GM10847 (cell line): ENCODE data around the gene MPZL1.

Experiments used
- POLR2A ChIP-seq: IDR thresholded peaks from 2 replicates; pipeline ENCODE4 v1.6.1; 2011; ENCODE audit not compliant: insufficient read length; ENCODE audit errors: extremely low read depth

The MPZL1 gene

DNA sequence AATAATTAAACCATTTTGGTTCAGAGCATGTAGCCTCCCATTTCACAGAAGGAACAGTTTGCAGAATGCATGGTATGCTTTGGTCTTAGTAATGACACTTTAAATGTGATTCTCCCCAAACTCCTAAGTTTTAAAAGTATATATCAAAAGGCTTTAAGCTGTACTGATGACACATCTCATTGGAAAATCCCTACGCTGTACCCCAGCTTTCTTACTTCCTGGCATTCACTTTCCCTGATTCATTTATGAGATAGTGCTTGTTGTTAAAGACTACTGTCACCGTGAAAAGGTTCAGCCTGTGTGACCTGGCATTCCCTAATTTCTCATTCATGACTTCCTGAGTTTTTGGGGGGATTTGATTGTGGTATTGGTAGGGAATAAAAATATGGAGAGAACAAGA, 53.4 kb downstream of the MPZL1 start:
- no peak for TF ChIP-seq POLR2A

GRCh38 chr1:167776151-167776550, 54.4 kb downstream of the MPZL1 start:
- TF ChIP-seq POLR2A: no peak

DNA sequence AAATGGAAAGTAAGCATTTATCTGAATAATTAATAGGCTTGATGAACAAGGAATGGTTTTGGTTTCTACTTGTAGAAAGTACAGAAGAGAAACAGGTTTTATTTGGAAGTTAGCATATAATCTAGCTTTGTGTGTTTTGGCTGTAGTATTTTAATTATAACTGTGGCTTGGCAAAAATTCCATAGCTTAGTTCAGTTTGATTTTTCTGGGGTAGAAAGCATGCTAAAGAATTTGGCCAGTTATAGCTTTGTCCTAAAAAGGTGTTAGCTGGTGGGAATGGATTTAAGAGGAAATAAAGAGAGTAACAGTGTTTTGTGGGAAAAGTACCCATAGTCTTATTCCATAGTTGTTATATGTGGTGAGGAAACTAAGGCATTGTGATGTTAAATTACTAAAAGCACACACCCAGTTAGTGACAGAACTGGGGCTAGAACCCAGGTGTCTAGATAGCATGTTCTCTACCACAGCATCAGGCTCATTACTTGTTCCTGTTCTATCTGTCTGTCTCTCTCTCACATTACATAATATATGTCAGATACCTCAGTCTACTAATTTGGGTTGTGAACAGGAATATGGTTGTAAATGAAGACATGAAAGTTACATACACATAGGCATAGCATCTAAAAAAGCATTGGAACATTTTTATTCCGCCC, 55.0 kb downstream of the MPZL1 start:
- no peak for TF ChIP-seq POLR2A

DNA sequence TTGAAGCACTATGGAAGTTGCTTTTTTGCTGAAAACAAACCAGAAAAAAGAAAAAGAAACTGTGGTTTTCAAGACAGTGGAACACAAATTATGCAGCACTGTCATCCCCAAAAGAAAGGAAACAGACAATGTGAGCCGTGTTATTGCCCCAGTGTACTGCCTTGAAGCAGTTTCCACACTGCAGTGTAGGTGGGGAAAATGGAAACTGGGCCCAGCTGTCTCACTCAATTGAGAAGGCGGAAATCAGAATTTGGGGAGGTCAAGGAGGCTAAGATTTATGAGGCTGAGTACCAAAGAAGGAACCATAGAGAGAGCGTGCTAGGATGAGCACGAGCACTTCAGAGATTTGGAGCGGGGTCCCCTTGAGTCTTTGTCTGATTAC, 55.5 kb downstream of the MPZL1 start:
- no peak for TF ChIP-seq POLR2A

DNA sequence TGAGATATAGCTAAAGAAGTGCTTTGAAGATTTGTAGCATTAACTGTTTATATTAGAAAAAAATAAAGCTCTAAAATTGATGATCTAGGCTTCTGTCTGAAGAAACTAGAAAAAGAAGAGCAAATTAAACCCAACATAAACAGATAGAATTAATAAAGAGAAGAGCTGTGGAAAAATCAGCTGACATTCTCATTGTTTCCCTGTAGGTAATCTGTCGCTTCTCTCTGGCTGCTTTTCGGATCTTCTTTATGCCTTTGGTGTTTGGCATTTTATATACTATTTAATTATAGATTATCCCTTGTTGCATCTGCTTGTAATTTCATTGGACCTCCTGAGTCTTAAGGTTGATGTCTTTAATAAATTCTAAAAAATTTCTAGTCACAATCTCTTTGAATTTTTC, 59.8 kb downstream of the MPZL1 start:
- TF ChIP-seq POLR2A: no peak

GRCh38 chr1:167782946-167783345, 61.2 kb downstream of the MPZL1 start:
- no peak for TF ChIP-seq POLR2A

- no peak for TF ChIP-seq POLR2A
These were observed 63.2 kb downstream of the MPZL1 start for GRCh38 chr1:167784876-167785550.

DNA sequence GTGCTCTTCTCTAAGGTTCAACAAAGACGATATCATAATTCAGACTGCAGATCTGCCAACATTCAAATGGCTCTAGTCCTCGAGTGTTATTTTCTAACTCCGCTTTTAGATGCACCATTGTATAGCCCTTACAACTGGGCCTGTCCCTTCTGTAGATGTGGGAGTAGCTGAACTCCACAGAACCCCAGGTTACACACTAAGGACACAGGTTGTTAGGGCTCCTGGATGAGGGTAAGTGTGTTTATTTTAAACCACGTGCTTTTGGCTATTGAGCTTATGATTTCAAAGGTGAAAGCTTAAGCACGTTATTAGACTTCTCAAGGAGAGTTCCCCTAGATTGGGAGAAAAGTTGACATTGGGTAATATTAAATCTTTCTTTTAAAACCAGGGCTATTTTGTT, 64.7 kb downstream of the MPZL1 start:
- no peak for TF ChIP-seq POLR2A

DNA sequence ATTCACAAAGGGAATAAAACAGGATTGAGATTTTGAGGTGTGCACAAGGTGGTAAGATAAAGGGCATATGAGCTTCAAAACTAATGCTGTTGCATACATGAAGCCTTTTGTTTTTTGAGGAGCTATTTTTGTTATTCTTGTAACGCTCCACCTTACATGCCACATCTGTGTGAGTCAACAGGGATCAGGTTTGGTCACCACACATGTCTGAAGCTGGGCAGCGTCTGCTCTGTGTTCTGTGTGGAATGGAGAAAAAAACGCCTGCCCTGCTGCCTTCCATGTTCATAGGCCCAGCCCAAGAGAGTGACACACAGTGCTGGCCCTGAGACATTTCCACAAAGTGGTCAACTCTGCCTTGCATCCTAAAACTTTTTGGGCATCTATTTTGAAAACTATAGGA, 67.7 kb downstream of the MPZL1 start:
- TF ChIP-seq POLR2A: no peak

DNA sequence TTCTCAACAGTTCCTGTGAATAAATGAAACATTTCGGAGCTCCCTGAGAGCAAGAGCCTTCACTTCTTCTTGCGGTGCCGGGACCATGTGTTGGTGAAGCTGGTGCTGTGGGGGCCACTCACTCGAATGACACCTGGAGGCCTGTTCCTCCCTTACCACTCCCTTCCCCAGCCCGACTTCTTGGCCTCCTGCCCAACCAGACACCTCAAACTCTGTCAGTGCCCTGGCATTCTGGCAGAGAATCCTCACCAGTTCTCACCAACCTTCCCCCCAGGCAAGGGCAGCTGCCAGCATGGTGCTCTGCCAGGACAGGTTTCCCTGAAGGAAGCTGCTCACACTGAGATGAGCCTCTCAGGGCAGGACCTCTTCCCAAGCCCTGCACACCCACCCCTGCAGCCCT, 68.3 kb downstream of the MPZL1 start:
- TF ChIP-seq POLR2A: no peak

GRCh38 chr1:167791281-167792187, 69.8 kb downstream of the MPZL1 start:
- no peak for TF ChIP-seq POLR2A

DNA sequence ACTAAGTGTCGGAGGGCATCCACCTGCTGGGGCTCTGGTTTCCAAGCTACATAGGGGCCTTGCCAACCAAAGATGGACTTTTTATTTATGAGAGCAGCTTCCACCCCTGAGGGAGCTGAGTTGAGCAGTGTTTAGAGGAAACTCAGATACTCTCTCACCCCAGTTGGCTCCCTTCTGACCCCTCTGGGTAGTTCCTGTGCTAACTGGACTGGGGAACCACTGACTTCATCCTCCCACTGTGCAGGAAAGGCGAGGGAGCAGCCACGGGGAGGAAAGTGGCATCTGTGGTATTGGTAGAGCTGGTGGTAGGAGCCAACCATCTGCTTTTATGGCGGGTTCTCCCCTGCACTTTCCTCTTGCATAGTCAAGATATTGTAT, 70.4 kb downstream of the MPZL1 start:
- no peak for TF ChIP-seq POLR2A

DNA sequence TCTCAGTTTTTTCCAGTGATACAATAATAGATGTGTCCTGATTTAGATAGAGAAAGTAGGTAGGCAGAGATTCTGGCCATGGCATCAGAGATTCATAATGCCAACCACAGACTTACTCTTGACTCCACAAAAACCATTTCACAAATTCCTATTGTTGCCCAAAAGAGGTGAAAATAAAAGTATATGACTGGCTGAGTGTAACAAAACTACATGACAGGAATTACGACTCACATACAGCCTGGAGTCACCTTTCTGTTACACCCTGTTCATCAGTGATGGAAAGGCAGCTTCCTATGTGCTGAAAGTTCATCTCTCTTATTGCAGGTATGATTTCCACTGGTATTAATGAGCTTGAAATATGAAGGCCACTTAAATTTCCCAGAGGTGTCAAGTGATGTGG, 72.3 kb downstream of the MPZL1 start:
- no peak for TF ChIP-seq POLR2A

DNA sequence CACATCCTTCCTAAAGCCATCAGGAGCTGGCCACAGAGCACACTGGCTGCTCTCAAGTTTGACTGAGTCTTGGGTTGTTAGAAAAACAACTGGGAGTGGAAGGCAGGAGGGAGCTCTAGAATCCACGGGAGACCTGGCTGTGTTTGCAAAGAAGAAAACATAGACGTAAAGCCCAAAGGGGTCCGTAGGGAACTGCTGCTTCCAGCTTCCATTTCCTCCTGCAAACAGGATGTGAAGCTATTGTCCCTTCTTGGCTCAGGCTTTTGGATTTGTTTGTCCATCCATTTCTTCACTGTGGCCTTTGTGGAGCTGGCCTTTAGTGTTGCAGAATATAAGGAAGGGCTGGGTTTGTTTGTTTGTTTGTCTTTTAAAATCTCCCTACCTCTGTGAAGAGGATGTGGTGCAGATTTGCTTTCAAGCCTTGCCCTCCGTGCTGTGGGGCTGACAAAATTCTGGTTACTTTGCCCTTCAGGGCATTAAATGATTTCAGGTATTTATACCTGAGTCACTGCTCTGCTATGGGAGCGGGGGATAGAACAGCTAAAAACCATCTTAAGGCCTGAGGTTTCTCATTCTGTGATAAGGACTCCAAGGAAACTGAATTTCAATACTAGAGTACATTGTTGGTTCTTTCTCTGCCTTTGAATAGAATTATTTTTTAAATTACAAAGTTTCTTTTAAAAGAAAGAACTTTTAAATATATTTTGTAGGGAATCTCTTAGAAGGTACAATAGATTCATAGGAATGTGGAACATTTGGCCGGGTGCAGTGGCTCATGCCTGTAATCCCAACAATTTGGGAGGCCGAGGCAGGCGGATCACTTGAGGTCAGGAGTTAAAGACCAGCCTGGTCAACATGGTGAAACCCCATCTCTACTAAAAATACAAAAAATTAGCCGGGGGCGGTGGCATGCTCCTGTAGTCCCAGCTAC, 74.3 kb downstream of the MPZL1 start:
- no peak for TF ChIP-seq POLR2A

GRCh38 chr1:167797015-167797414, 75.2 kb downstream of the MPZL1 start:
- no peak for TF ChIP-seq POLR2A
